HG03521 (cell line): ENCODE measurements around the gene DMKN.
"Not testable (repeated sequence)": the region's sequence is repeated elsewhere in the genome, so short reads cannot be mapped to it uniquely, and the experiment has no call there.

Experiments used
- ATAC-seq: cut with Tn5 transposase; IDR thresholded peaks from one replicate; pipeline ENCODE4 v1.9.1; 2021; ENCODE audit warnings: mild to moderate bottlenecking, moderate library complexity; ENCODE audit not compliant: unreplicated experiment

DMKN gene

DNA sequence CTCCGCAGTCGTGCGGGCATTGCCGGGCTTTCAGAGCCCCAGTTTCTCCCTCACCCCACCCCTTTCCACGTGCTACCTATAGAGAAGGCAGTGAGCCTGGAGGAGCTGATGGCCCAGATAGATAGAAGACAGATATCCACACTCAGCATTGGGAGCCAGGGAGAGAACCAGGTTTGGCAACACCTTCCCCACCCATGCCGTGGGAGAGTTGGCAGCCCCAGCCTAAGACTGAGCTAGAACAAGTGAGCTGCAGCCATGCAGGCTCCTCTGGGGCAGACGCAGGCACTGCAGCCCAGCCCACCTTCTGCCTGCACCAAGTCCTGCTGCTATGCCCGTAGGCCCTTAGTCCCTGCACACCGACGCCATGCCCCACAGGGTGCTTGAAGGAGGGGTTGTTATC, 12.8 kb downstream of the DMKN start:
- ATAC-seq = no peak

GRCh38 chr19:35498984-35499527, 14.4 kb downstream of the DMKN start:
- no peak for ATAC-seq

GRCh38 chr19:35498220-35498619, 15.2 kb downstream of the DMKN start:
- no peak for ATAC-seq

GRCh38 chr19:35497406-35497805, 16.0 kb downstream of the DMKN start:
- ATAC-seq = no peak

DNA sequence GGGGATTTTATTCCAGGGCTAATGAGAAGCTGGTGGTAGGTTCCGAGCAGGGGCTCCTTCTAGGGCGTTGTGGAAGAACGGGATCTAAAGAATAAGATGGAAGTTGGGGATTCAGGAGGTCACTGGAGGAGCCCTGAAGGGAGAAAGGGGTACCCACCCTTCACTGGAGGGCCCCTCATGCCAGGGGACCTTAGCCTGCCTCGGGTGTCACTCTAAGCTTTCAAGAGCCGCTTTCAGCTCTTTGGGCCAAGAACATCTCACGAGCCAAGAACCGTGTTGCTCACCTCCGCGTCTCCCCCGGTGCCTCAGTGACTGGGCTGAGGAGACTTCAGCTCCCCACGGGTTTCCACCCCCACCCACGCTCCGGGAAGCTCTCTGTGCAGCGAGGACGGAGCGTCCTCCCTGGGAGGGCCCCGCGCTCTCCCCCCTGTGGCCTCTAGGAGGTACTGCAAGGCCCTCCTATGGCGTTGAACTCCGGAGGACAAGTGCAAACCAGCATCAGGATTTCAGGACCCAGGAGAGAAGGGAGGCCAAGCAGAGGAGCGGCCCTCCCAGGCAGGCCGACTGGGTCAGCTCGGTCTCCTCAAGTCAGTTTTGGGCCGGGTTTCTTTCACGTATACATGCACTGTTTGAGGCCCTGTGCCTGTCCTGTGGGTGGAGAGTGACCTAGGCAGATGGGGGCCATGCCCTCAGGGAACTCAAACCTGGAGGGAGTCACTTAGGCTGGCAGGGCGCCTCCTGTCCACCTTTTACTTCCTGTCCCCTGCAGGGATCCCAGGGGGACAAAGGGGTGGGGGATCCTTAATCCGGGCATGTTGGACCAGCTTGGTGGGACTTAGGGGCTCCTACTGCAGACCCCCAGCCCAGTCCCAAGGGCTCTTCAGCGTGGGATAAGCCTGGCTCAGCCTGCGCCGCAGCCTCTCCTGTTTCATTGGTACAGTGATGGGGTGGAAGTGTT, 18.1 kb downstream of the DMKN start:
- ATAC-seq = peak; percentile 46

DNA sequence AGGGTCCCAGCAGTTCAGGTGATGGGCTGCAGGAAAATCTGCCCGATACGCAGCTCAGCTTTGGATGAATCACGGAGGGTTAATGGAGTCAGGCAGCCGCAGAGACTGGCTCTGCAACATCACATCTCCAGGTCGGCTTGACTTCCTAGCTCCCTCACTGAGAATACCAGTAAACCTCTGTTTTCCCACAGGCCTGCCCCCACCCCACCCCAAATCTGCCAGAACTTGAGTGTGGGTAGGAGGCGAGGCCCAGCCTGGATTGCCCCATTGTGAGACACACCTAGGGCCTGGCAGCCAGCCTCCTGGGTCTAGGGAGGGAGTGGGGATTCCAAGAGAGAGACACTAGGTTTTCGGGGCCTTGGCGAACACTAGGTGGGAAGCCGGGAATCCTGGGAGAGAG, 19.5 kb downstream of the DMKN start:
- ATAC-seq = no peak

DNA sequence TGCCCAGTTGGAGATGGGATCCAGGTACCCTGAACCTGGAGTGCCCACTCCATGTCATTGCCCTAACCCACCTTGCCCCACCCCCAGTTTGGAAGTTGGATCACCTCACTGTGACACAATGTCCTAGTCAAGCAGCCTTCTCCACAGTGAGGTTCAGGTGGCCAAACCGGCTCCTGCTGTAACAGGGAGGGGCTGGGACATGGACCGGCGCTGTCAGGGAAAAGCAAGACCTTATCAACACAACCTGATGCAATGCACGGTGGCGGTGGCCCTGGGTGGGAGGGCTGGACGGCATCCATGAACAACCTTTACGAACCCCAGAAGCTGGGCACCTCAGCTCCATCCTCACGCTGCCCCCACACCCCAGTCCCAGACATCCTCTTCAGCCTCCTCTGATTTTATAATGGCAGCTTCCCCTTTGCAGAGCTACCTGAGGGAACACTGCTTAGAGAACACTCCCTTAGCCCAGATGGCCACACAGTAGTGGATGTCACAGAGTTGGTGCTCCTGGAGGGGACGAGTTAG, 21.6 kb downstream of the DMKN start:
- no peak for ATAC-seq

- ATAC-seq = no peak
Measured at GRCh38 chr19:35490364-35490763, 23.1 kb downstream of the DMKN start, which contains the start of gene KRTDAP. TSS of gene KRTDAP (minus strand) at chr19:35490464. CDS start at chr19:35490442, 22 bp downstream.

- no peak for ATAC-seq
Measured at GRCh38 chr19:35488677-35489076, 24.8 kb downstream of the DMKN start.

- ATAC-seq = no peak
Measured at GRCh38 chr19:35487656-35488182, 25.7 kb downstream of the DMKN start.

DNA sequence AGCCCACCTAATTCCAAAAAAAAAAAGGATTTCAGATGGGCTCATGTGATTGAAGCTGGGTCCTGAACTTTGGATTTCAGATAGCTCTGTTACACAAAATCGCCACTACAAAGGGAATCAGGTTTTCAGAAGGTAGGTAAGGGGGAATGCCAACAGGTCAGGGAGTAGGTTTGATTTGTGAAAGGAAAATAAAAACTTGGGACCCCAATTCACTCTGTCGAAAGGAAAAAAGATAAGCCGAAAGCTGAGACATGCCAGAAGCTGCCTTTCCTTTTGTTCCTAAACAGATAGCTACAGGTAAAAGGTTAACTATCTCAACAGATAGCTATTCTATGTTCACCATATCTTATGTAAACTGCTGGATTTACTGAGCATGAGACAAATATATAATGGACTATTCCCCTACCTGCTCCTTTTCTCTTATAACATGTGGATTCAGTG, 27.2 kb downstream of the DMKN start:
- no peak for ATAC-seq

GRCh38 chr19:35484252-35485036, 29.0 kb downstream of the DMKN start:
- no peak for ATAC-seq

DNA sequence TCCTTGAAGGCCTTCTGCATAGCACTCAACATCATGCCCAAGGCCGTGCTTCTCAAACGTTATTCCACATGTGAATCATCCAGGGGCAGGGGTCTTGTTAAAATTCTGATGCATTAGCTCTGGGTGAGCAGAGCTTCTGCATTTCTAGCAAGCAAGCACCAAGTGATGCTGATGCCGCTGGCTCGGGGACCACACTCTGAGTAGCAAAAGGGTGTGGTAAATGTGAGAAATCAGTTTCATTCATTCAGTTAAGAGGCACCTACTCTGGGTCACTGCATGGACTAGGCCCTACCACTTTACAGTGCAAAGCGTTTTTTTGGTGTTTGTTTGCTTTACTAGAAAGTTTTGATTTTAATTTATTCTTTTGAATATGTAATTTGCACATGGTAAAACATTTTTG, 30.4 kb downstream of the DMKN start:
- ATAC-seq = no peak

- ATAC-seq = no peak
Measured at GRCh38 chr19:35478794-35479677, 34.4 kb downstream of the DMKN start.

DNA sequence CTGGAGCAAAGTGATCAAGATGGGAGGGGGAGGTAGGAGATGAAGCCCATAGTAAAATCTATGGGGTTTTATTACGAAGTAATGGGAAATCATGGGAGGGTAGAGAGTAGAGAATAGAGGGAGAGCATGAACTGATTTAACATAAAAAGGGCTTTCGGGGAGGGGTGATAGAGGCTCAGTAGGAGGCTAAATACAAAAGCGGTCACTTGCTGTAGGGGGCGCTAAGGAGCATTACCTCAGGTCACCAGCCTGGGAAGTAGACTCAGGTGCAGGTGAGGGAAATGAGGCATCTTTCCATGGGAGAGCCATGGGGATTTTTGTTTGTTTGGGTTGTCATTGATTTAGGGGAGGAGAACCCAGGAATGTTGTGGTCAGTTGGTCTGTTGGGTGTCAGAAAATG, 37.3 kb downstream of the DMKN start:
- no peak for ATAC-seq

DNA sequence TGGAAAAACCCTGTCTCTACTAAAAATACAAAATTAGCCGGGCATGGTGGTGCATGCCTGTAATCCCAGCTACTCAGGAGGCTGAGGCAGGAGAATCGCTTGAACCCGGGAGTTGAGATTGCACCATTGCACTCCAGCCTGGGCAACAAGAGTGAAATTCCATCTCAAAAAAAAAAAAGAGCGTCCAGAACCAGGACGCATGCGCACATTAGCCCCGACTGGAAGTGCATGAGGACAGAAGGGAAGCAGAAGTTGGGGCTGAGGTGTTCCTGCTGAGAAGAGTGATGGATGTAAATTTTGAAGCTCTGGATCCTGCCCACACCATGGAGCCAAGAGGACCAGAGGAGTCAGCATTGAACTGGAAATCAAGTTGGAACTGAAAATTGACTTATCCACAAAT, 38.9 kb downstream of the DMKN start:
- not testable (repeated sequence) for ATAC-seq

DNA sequence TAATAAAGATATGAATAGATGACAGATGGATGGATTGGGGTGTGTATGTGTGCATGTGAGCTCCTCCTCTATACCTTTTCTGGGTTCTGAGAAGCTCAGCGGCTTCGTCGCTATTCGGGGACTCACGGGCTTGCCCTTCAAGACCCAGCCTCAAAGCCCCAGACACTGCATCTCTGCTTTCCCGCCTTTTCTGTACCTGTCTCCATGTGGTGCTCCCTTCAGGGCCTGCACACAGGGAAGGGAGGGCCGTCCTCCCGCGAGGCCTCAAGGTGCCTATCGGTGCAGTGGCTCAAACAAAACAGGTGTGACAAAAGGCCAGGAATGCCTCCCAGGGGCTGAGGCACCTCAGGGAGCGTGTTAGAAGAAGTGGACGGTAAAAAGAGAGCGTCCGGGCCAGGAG, 39.3 kb downstream of the DMKN start:
- no peak for ATAC-seq

DNA sequence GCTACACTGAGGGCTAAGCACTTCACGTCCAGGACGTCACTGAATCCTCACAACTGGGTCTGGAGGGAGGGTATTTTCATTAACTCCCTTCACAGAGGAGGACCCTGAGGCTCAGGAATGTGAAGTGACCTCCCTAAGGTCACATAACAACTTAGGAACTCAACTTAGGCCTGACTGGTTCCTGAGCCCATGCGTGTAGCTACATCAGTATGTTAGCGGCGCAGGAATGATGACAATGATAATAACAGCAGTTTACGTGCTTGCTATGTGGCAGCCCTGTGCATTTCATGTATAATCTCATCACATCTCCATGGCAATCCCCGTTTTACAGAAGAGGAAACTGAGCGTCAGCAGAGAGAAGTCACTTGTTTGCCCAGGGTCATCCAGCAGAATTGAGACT, 41.5 kb downstream of the DMKN start:
- no peak for ATAC-seq

DNA sequence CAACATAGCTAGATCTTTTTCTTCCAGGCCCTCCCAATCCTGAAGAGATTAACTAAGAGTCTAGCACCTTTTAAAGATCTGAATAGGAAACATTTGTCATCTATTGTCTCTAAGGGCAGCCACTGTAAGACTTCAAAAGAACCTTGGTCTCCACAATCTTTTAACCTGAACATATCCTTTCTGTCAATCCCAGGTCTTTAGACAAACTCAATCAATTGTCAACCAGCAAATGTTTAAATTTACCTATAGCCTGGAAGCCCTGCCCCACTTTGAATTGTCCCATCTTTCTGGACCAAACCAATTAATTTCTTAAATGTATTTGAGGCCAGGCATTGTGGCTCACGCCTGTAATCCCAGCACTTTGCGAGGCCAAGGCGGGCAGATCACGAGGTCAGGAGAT, 42.4 kb downstream of the DMKN start:
- ATAC-seq = not testable (repeated sequence)

DNA sequence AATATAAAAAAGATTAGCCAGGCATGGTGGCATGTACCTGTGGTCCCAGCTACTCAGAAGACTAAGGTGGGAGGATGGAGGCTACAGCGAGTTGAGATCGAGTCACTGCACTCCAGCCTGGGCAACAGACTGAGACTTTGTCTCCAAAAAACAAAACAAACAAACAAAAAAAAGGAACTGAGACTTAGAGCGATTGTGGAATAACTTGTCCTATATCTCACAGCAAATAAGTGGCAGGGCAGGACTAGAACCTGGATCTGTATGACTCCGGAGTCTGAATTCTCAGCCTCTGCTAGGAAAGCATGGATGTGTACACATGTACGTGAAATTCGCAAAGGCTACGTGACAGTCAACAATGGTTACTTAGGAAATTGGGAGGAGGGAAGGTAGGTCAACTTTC, 43.3 kb downstream of the DMKN start:
- no peak for ATAC-seq
